ENCODE measurements around the gene OSBP2. TPM values are rescaled to one million over a fixed set of nuclear protein-coding genes. Genes with fewer than 3 reads are reported as not detected.

OSBP2 gene
- total and polyA plus RNA-seq, 2 of the 13 experiments (the other 11 are each of a cell fraction or from before 2014, with no cell fraction given): 5.0 to 7.7 TPM

DNA sequence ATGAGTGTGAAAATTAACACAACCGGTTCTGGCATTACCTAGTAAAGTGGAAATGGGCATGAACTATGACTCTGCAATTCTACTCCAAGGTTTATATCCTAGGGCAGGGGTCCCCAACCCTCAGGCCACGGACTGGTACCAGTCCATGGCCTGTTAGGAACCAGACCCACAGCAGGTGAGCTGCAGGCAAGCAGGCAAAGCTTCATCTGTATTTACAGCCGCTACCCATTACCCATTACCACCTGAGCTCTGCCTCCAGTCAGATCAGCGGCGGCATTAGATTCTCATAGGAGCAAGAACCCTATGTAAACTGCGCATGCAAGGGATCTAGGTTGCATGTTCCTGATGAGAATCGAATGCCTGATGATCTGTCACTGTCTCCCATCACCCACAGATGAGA, 224.1 kb downstream of the OSBP2 start:
- Histone ChIP-seq H4K20me1 (ENCODE audit: insufficient read depth, low read length) (no peaks in the 10 kb centered on the region), H2AFZ (ENCODE audit: low read length) (no peak overlapping the region), H3K36me3 (replicated peaks in 1 of 2; ENCODE audit: control insufficient read depth in 1 of 2, insufficient read depth in 2 of 2, low read length in 2 of 2) (no peaks in the 10 kb centered on the region), H3K27ac (ENCODE audit: extremely low read length, insufficient read depth, low read length) (no peak overlapping the region), H3K79me2 (ENCODE audit: insufficient read depth, low read length) (no peaks in the 10 kb centered on the region), H3K4me1 (ENCODE audit: insufficient read depth, low read length) (0 out of 2 replicates have a peak, but pooled peaks cover 5% of the 10 kb centered on the region), H3K9ac (ENCODE audit: insufficient read depth, low read depth, low read length) (no peak overlapping the region), H3K27me3 (ENCODE audit: control insufficient read depth in 1 of 2, insufficient read depth in 2 of 2, low read length in 2 of 2) (no peaks in the 10 kb centered on the region), H3K4me2 (ENCODE audit: low read depth, low read length) (no peak overlapping the region), H3K9me3 (ENCODE audit: low read length) (peaks cover 5% of the 10 kb centered on the region), H3K4me3 (replicated peaks in 1 of 3; ENCODE audit: insufficient read depth in 1 of 3, low read depth in 2 of 3, low read length in 3 of 3) (no peak overlapping the region)
- BruUV-seq (replicated peaks): no TSS peak
- POLR2A ChIA-PET: no interaction called here
- WGBS (ENCODE audit: low lambda C conversion rate): 82% methylated on average over 7 of the region's 7 CpGs
- DNase-seq (ENCODE audit: low spot score) (no peak), FAIRE-seq (no peak), ATAC-seq (no peak)
- TF ChIP-seq ZNF713 (CRISPR knock-in tag; IDR thresholded peaks at IDR 0.05) (no peak), HNRNPUL1 (IDR thresholded peaks at IDR 0.05; ENCODE audit: low read depth, low read length) (no peak), MTA3 (CRISPR knock-in tag; IDR thresholded peaks at IDR 0.05) (no peak), LCORL (IDR thresholded peaks at IDR 0.05) (no peak), LCORL (CRISPR knock-in tag; IDR thresholded peaks at IDR 0.05) (no peak), ZNF546 (CRISPR knock-in tag; conservative IDR thresholded peaks at IDR 0.05) (no peak), ZMAT3 (CRISPR knock-in tag; conservative IDR thresholded peaks at IDR 0.05) (no peak), SIN3B (IDR thresholded peaks at IDR 0.05; ENCODE audit: low read length) (no peak), ZNF263 (CRISPR knock-in tag; IDR thresholded peaks at IDR 0.05) (no peak), NFATC3 (CRISPR knock-in tag; IDR thresholded peaks at IDR 0.05) (no peak), KLF11 (CRISPR knock-in tag; IDR thresholded peaks at IDR 0.05) (no peak), BRD4 (CRISPR knock-in tag; IDR thresholded peaks at IDR 0.05) (no peak)
- TF ChIP-seq, protein P1, sequence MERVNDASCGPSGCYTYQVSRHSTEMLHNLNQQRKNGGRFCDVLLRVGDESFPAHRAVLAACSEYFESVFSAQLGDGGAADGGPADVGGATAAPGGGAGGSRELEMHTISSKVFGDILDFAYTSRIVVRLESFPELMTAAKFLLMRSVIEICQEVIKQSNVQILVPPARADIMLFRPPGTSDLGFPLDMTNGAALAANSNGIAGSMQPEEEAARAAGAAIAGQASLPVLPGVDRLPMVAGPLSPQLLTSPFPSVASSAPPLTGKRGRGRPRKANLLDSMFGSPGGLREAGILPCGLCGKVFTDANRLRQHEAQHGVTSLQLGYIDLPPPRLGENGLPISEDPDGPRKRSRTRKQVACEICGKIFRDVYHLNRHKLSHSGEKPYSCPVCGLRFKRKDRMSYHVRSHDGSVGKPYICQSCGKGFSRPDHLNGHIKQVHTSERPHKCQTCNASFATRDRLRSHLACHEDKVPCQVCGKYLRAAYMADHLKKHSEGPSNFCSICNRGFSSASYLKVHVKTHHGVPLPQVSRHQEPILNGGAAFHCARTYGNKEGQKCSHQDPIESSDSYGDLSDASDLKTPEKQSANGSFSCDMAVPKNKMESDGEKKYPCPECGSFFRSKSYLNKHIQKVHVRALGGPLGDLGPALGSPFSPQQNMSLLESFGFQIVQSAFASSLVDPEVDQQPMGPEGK (CRISPR knock-in tag; IDR thresholded peaks at IDR 0.05): no peak
- TF ChIP-seq, protein P2, sequence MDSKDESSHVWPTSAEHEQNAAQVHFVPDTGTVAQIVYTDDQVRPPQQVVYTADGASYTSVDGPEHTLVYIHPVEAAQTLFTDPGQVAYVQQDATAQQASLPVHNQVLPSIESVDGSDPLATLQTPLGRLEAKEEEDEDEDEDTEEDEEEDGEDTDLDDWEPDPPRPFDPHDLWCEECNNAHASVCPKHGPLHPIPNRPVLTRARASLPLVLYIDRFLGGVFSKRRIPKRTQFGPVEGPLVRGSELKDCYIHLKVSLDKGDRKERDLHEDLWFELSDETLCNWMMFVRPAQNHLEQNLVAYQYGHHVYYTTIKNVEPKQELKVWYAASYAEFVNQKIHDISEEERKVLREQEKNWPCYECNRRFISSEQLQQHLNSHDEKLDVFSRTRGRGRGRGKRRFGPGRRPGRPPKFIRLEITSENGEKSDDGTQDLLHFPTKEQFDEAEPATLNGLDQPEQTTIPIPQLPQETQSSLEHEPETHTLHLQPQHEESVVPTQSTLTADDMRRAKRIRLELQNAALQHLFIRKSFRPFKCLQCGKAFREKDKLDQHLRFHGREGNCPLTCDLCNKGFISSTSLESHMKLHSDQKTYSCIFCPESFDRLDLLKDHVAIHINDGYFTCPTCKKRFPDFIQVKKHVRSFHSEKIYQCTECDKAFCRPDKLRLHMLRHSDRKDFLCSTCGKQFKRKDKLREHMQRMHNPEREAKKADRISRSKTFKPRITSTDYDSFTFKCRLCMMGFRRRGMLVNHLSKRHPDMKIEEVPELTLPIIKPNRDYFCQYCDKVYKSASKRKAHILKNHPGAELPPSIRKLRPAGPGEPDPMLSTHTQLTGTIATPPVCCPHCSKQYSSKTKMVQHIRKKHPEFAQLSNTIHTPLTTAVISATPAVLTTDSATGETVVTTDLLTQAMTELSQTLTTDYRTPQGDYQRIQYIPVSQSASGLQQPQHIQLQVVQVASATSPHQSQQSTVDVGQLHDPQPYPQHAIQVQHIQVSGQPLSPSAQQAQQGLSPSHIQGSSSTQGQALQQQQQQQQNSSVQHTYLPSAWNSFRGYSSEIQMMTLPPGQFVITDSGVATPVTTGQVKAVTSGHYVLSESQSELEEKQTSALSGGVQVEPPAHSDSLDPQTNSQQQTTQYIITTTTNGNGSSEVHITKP (CRISPR knock-in tag; IDR thresholded peaks at IDR 0.05; ENCODE audit: low read depth): no peak
- TF ChIP-seq, protein P3, sequence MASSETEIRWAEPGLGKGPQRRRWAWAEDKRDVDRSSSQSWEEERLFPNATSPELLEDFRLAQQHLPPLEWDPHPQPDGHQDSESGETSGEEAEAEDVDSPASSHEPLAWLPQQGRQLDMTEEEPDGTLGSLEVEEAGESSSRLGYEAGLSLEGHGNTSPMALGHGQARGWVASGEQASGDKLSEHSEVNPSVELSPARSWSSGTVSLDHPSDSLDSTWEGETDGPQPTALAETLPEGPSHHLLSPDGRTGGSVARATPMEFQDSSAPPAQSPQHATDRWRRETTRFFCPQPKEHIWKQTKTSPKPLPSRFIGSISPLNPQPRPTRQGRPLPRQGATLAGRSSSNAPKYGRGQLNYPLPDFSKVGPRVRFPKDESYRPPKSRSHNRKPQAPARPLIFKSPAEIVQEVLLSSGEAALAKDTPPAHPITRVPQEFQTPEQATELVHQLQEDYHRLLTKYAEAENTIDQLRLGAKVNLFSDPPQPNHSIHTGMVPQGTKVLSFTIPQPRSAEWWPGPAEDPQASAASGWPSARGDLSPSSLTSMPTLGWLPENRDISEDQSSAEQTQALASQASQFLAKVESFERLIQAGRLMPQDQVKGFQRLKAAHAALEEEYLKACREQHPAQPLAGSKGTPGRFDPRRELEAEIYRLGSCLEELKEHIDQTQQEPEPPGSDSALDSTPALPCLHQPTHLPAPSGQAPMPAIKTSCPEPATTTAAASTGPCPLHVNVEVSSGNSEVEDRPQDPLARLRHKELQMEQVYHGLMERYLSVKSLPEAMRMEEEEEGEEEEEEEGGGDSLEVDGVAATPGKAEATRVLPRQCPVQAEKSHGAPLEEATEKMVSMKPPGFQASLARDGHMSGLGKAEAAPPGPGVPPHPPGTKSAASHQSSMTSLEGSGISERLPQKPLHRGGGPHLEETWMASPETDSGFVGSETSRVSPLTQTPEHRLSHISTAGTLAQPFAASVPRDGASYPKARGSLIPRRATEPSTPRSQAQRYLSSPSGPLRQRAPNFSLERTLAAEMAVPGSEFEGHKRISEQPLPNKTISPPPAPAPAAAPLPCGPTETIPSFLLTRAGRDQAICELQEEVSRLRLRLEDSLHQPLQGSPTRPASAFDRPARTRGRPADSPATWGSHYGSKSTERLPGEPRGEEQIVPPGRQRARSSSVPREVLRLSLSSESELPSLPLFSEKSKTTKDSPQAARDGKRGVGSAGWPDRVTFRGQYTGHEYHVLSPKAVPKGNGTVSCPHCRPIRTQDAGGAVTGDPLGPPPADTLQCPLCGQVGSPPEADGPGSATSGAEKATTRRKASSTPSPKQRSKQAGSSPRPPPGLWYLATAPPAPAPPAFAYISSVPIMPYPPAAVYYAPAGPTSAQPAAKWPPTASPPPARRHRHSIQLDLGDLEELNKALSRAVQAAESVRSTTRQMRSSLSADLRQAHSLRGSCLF (CRISPR knock-in tag; IDR thresholded peaks at IDR 0.05; ENCODE audit: borderline replicate concordance): no peak
- intact Hi-C loops (cut with micrococcal nuclease; ENCODE audit: unreplicated experiment): no loop called here
- CTCF ChIA-PET (ENCODE audit: low intra/inter-chr PET ratio, low total read pairs): no interaction called here
- in situ Hi-C loops (cut with HindIII; ENCODE audit: extremely low pct_ligation_motif_present, low pct_unique_long_range_greater_than_20kb): no loop called here
